SJSA1 (cell line): Measurements from ENCODE around the gene TSEN15. TPM values are rescaled to one million over a fixed set of nuclear protein-coding genes. Genes with fewer than 3 reads are reported as not detected.

Source experiments
- DNase-seq, 2 experiments: peaks; one replicate each; pipeline ENCODE4 v3.0.0-alpha.2; 2015 to 2020; ENCODE audit warnings: low spot score in 2 of 2, low read depth in 1 of 2
- H3K27ac ChIP-seq: fragments of 250-450 bp; sonication (Bioruptor Pico); 2 replicates; pipeline ENCODE4 v1.5.1; 2020; ENCODE audit warnings: mild to moderate bottlenecking, moderate library complexity
- H3K27me3 ChIP-seq: fragments of 250-450 bp; sonication (Bioruptor Pico); replicated peaks from 2 replicates; pipeline ENCODE4 v1.5.1; 2020; ENCODE audit warnings: mild to moderate bottlenecking, moderate library complexity
- H3K36me3 ChIP-seq: fragments of 250-450 bp; sonication (Bioruptor Pico); 2 replicates; pipeline ENCODE4 v1.5.1; 2020; ENCODE audit warnings: mild to moderate bottlenecking
- H3K4me1 ChIP-seq: fragments of 250-450 bp; sonication (Bioruptor Pico); replicated peaks from 2 replicates; pipeline ENCODE4 v1.6.1; 2021; ENCODE audit warnings: mild to moderate bottlenecking
- H3K4me3 ChIP-seq: fragments of 250-450 bp; sonication (Bioruptor Pico); 2 replicates; pipeline ENCODE4 v1.5.1; 2020; ENCODE audit warnings: mild to moderate bottlenecking
- H3K9me3 ChIP-seq: fragments of 250-450 bp; sonication (Bioruptor Pico); replicated peaks from 2 replicates; pipeline ENCODE4 v1.5.1; 2020; ENCODE audit warnings: mild to moderate bottlenecking
- total RNA-seq: library from RNA; depleted of rRNA; stranded (reverse); fragments of >200 nt; shearing (Covaris generic); gene quantifications from 2 replicates; pipeline ENCODE4 v1.2.3, GENCODE V29; 2014; rRNA removed

TSEN15 gene
- total RNA-seq, 1 experiment from 2014 or later, result 129 TPM

DNA sequence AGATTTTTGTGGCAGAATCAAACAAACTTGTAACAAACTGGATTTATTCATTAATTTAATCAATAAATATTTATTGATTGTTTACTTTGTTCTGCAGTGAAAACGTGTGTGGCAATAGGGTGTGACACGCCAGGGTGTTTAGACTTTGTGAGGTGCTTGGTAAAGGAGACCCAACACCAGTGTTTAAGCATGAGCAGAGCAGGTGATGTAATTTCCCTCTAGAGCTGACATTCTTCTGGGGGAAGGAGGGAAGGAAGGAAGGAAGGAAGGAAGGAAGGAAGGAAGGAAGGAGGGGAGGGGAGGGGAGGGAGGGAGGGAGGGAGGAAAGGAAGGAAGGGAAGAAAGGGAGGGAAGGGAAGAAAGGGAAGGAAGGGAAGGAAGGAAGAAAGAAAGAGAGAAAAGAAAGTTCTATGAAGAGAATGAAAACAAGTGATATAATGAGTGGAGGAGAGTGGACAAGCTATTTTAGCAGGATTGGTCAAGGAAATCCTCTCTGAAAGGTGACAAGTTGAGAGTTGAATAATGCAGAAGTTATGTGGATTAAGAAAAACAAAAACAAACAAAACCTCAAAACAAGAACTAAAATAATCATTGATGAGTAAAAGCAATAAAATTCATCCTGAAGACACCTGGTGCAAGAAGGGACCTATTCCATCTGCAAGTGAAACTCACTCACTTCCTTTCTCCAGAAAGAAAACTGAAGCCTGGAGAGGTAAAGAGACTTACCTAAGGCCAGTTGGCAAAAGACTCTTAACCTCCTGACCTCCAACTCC, 60.8 kb downstream of the TSEN15 start:
- H3K4me3 ChIP-seq, result no peak overlapping the region
- H3K27ac ChIP-seq, result no peak overlapping the region
- no peaks in the 10 kb centered on the region for H3K27me3 ChIP-seq
- H3K9me3 ChIP-seq, result no peaks in the 10 kb centered on the region; the same call in 1 of the 2 replicates
- no peaks in the 10 kb centered on the region for H3K36me3 ChIP-seq
- no peaks in the 10 kb centered on the region; the same call in 1 of the 2 replicates for H3K4me1 ChIP-seq
- no peak for DNase-seq

DNA sequence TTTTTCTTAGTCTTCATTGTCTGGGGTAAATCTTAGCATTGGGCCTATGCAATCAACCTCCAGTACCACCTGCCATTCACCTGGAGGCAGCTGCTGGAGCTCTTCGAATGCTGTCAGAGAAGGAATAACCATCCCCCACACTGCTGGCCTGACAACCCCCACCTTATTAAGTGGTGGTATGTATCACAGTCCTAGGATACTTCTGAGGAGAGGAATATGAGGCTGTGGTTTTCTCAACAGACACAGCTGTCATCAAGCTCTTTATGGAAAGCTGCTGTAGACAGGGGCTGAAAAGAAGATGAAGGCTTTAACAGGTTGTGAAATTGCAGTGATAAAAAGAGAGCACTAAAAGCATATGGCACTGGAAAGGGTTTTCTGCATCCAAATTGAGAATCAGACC, 61.7 kb downstream of the TSEN15 start:
- DNase-seq, result no peak

DNA sequence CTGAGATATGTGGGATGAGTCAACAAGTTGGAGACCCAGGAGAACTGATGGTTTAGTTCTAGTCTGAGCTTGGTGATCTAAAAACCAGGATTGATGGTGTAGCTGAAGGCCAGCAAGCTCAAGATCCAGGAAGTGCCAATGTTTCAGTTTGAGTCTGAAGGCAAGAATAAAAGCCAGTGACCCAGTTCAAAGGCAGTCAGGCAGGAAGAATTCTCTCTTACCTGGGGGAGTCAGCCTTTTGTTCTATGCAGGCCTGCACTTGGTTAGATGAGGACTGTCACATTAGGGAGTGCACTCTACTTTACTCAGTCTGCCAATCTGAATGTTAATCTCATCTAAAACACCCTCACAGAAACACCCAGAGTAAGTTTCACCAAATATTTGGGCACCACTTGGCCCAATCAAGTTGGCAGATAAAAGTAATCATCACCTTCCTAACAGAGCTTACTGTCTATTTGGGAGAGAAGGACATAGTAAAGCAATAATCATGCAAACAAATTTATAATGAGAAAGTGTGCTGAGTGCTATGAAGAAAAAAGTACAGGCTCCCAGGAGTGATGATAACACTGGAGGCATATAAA, 63.4 kb downstream of the TSEN15 start:
- Histone ChIP-seq H3K4me3 (no peak overlapping the region), H3K9me3 (no peaks in the 10 kb centered on the region), H3K4me1 (peaks cover 10% of the 10 kb centered on the region; the same call in 1 of the 2 replicates), H3K27me3 (no peaks in the 10 kb centered on the region), H3K27ac (no peak overlapping the region), H3K36me3 (no peaks in the 10 kb centered on the region)
- DNase-seq, result no peak

More for the DNA sequence above, 61.7 kb downstream of the TSEN15 start:
- Histone ChIP-seq H3K4me1 (peaks cover 8% of the 10 kb centered on the region; the same call in 1 of the 2 replicates), H3K4me3 (no peak overlapping the region), H3K27ac (no peak overlapping the region), H3K36me3 (no peaks in the 10 kb centered on the region), H3K9me3 (no peaks in the 10 kb centered on the region), H3K27me3 (no peaks in the 10 kb centered on the region)

- no peak overlapping the region for H3K4me3 ChIP-seq
- DNase-seq, result no peak
- H3K27me3 ChIP-seq, result no peaks in the 10 kb centered on the region
- H3K9me3 ChIP-seq, result no peaks in the 10 kb centered on the region
- H3K27ac ChIP-seq, result no peak overlapping the region
- H3K36me3 ChIP-seq, result no peaks in the 10 kb centered on the region
- H3K4me1 ChIP-seq, result peaks cover 12% of the 10 kb centered on the region
Observed at GRCh38 chr1:184116287-184116686, 64.8 kb downstream of the TSEN15 start.

GRCh38 chr1:184118046-184118445, 66.5 kb downstream of the TSEN15 start:
- no peak overlapping the region for H3K27ac ChIP-seq

More at GRCh38 chr1:184118046-184118445, 66.5 kb downstream of the TSEN15 start:
- Histone ChIP-seq H3K27me3 (no peaks in the 10 kb centered on the region), H3K4me3 (no peak overlapping the region), H3K36me3 (no peaks in the 10 kb centered on the region), H3K4me1 (peaks cover 19% of the 10 kb centered on the region), H3K9me3 (no peaks in the 10 kb centered on the region)
- peak; percentile 28 to 48 for DNase-seq

Other genes starting within 250 kb of the TSEN15 start
- 23.2 and 28.2 TPM in 2 replicates for gene RGL1, start 246.6 kb upstream of the TSEN15 start, total RNA-seq
- gene COLGALT2, start 14.0 kb upstream of the TSEN15 start, total RNA-seq, result 6.1 and 11.8 TPM in 2 replicates